DMS153 (cell line): ENCODE results near the gene APOBEC3G.
"Not testable (repeated sequence)": the region's sequence is repeated elsewhere in the genome, so short reads cannot be mapped to it uniquely, and the experiment has no call there.

Source experiments
- DNase-seq: peaks from one replicate; lab custom pipeline; 2025; lab: John Stamatoyannopoulos, UW

The APOBEC3G gene

DNA sequence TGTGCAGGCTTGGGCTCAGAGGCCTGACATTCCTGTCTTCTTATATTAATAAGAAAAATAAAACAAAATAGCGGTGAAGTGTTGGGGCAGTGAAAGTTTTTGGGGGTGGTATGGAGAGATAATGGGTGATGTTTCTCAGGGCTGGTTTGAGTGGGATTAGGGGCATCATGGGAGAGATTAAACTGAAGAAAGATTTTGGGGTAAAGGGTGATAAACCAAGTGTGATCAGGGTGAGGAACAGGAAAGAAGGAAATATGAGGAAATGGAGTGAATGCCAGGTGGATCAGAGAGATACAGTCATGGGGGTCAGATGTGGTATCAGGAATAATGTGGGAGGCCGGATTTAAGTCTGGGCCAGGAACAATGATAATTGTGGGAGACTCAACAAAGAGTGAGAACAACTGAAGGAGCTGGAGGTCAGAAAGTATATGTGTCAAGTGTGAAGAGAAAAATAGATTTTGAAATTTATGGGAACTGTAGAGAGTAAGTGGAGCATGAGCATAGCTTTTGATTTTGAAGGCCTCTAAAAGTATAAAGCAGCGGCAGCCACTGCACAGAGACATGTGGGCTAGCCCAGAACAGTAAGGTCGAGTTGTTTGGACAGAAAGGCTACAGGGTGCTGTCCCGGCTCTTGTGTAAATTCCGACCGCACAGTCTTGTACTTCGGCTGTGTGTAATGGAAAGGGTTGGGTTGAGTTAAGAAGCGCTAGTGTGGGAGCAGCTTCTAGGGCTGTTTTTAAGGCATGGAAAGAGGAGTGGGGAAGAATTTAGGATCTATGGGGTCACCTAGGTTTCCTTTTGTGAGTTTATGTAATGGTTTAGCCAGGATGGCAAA, 10.4 kb upstream of the APOBEC3G start:
- DNase-seq, result not testable (repeated sequence)

GRCh38 chr22:39068033-39068785, 8.9 kb upstream of the APOBEC3G start:
- no peak for DNase-seq

- DNase-seq, result no peak
Observed at GRCh38 chr22:39070186-39070585, 6.9 kb upstream of the APOBEC3G start.

DNA sequence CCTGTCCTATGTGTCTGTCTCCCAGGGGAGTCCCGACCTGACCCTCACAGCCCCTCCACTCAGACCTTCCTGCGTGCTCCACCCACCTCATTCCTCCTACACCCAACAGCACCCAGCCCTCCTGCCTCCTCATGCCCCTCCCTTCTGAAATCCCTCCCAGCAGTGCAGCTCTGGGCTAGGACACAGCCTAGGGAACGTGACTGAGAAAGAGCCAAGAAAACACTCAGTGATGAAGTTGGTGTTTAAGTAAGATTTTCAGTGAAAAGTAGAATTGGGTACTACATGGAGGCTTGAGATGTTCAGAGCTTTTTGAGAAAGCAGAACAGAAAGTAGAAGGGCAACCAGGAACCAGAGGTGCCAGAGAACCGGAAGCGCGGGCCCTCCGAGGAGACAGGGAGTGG, 4.5 kb upstream of the APOBEC3G start:
- not testable (repeated sequence) for DNase-seq

- DNase-seq, result no peak
Observed at GRCh38 chr22:39073981-39074380, 3.1 kb upstream of the APOBEC3G start.

- not testable (repeated sequence) for DNase-seq
Observed at GRCh38 chr22:39076155-39077025, 685 bp upstream of the APOBEC3G start.

- not testable (repeated sequence) for DNase-seq
Observed at GRCh38 chr22:39077912-39078311, 837 bp downstream of the APOBEC3G start.

GRCh38 chr22:39078329-39078728, 1.3 kb downstream of the APOBEC3G start:
- DNase-seq, result no peak

DNA sequence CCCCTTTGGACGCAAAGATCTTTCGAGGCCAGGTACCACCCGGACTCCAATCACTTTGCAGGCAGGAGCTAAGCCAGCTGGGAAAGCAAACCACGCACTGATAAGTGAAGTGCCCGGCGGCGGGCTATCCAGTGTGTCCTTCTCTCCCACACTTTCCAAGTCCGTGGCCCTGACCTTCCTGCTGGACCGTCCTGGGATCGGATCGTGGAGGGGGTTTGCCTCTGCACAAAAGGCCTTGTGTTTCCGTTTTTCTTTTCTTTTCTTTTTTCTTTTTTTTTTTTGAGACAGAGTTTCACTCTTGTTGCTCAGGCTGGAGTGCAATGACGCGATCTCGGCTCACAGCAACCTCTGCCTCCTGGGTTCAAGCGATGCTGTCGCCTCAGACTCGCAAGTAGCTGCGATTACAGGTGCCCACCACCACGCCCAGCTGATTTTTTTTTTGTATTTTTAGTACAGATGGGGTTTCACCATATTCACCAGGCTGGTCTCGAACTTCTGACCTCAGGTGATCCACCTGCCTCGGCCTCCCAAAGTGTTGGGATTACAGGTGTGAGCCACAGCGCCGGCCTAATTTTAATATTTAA, 2.1 kb downstream of the APOBEC3G start:
- not testable (repeated sequence) for DNase-seq

GRCh38 chr22:39080052-39080762, 3.1 kb downstream of the APOBEC3G start:
- DNase-seq, result no peak

GRCh38 chr22:39081016-39081415, 3.9 kb downstream of the APOBEC3G start:
- DNase-seq, result no peak

DNA sequence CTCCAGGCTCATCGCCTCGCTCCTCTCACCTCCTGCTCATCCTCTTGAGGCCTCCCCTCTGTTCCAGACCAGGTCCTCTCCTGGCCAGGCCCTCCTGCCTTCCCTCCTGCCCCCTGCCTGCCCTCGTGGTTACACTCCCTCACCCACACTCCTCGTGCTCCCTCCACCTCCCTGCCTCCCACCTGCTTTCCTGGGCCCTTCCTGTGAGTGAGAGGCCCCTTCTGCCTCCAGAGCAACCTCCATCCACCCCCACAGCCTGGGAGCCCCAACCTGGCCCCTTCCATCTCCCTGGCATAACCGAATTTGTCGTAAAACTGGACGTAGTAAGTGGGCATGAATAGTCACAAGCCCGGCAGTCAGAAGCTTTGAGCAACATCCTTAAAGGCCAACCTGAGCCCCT, 4.5 kb downstream of the APOBEC3G start:
- DNase-seq, result no peak

GRCh38 chr22:39083212-39084165, 6.4 kb downstream of the APOBEC3G start:
- DNase-seq, result no peak

DNA sequence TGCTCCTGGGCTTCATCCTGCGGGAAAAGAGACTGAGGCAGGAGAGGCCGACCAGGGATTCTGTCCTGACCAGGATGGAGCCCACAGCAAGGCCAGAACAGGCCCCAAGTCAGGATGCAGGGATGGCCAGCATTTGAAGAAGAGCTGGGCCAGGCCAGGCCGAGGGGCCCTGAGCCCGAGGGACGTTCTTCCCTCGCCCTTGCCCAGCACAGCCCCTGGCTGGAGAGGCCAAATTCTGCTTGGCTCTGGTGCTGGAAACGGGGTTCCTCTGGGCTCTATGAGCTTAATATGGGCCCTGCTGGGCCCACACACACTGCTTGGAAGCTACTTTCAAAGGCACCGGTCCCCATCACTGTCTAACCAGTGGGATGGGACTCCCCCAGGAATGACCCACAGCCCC, 7.6 kb downstream of the APOBEC3G start:
- no peak for DNase-seq

DNA sequence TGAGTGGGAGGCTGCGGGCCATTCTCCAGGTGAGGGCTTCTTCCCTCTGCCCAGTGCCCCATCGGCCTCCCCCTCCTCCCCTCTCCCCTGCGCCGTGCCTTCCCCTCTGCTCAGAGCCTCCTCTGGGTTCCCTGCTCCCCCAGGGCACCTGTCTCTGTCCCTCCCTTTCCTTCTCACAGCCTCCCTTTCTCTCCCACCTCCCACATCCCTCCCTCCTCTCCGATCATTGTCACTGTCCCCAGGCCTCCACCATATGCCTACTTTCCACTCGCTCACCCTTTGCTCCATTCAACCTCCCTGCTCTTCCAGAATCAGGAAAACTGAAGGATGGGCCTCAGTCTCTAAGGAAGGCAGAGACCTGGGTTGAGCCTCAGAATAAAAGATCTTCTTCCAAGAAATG, 10.0 kb downstream of the APOBEC3G start:
- no peak for DNase-seq

- DNase-seq, result no peak
Observed at GRCh38 chr22:39087881-39088684, 11.0 kb downstream of the APOBEC3G start.

DNA sequence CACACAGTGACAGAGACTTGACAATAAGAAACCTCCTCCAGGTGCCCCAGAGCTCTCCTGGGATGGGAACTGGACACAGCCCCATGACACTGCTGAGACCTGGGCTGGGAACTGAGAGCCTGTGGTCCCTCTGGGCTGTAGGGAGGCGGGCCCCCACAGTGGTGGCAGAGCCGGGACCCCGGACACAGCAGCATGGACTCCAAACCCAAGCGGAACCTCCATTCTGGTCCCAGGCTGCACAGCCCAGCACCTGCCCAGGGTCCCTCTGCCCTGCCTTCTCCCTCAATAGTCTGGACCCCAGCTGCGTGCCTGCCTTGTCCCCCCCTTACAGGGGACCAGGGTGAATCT, 11.6 kb downstream of the APOBEC3G start:
- no peak for DNase-seq

GRCh38 chr22:39089928-39090327, 12.9 kb downstream of the APOBEC3G start:
- DNase-seq, result no peak

GRCh38 chr22:39090426-39091064, 13.5 kb downstream of the APOBEC3G start:
- DNase-seq, result no peak
